ENCODE data around the gene NPHS1.

DNA sequence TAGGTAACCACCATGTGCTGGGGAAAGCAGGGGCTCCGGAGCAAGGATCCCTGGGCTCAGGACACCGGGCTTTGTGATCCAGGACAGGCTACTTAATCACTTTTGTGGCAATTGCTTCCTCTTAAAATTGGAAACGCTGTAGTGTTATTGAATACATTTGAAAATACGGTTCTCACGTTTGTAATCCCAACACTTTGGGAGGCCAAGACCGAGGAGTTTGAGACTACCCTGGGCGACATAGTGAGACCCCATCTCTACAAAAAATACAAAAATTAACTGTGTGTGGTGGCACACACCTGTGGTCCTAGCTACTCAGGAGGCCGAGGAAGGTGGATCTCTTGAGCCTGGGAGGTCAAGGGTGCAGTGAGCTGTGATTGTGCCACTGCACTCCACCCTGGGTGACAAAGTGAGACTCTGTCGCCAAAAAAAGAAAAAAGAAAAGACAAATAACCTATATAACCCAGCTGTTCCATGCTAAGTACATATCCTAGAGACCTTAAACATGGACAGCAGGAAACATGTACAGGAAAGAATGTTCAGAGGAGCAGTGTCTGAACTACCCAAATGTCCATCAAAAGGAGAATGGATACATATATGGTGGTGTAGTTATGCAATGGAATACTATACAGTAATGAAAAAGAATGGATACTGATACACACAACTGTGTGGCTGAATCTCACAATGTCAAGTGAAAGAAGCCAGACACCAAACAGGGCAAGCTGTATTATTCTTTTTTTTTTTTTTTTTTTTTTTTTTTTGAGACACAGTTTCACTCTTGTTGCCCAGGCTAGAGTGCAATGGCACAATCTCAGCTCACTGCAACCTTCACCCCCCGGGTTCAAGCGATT is 39.0 kb downstream of the NPHS1 start:
- TF ChIP-seq, protein P1, sequence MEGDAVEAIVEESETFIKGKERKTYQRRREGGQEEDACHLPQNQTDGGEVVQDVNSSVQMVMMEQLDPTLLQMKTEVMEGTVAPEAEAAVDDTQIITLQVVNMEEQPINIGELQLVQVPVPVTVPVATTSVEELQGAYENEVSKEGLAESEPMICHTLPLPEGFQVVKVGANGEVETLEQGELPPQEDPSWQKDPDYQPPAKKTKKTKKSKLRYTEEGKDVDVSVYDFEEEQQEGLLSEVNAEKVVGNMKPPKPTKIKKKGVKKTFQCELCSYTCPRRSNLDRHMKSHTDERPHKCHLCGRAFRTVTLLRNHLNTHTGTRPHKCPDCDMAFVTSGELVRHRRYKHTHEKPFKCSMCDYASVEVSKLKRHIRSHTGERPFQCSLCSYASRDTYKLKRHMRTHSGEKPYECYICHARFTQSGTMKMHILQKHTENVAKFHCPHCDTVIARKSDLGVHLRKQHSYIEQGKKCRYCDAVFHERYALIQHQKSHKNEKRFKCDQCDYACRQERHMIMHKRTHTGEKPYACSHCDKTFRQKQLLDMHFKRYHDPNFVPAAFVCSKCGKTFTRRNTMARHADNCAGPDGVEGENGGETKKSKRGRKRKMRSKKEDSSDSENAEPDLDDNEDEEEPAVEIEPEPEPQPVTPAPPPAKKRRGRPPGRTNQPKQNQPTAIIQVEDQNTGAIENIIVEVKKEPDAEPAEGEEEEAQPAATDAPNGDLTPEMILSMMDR (IDR thresholded peaks at IDR 0.05): no peak
- TF ChIP-seq POLR2A (IDR thresholded peaks at IDR 0.05): no peak
